ENCODE data around the gene TCF19.
A peak's percentile ranks its signal among the peaks of the same experiment; 100 is the strongest.

The TCF19 gene

GRCh38 chr6:31129130-31129529 is 29.3 kb upstream of the TCF19 start:
- DNase-seq: no peak

- no peak for DNase-seq
Observed at GRCh38 chr6:31130751-31131150, 27.6 kb upstream of the TCF19 start.

- DNase-seq: no peak
Observed at GRCh38 chr6:31131595-31131994, 26.8 kb upstream of the TCF19 start.

- DNase-seq: no peak
Observed at GRCh38 chr6:31132806-31133205, 25.6 kb upstream of the TCF19 start.

GRCh38 chr6:31135710-31136109 is 22.7 kb upstream of the TCF19 start:
- no peak for DNase-seq

GRCh38 chr6:31138982-31139381 is 19.4 kb upstream of the TCF19 start, which contains the start of gene PSORS1C2:
Gene PSORS1C2, minus strand, starts transcription at chr6:31139066. Its CDS starts 40 bp downstream, at chr6:31139026.
- DNase-seq: no peak

DNA sequence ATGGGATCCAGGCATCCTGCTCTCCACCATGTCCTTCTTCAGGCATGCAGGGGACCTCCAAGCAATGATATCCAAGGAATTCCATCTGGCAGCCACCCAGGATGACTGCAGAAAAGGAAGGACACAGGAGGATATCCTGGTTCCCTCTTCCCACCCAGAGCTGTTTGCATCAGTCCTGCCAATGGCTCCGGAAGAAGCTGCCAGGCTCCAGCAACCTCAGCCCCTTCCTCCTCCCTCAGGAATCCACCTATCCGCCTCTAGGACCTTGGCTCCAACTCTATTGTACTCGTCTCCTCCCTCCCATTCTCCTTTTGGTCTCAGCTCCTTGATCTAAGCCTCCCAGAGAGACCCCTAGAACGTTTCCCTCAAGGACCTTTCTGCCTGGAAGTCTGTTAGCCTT is 18.8 kb upstream of the TCF19 start:
- peak in 1 of 2 experiments; percentile 14 for DNase-seq

GRCh38 chr6:31140643-31141042 is 17.7 kb upstream of the TCF19 start:
- no peak for DNase-seq

DNA sequence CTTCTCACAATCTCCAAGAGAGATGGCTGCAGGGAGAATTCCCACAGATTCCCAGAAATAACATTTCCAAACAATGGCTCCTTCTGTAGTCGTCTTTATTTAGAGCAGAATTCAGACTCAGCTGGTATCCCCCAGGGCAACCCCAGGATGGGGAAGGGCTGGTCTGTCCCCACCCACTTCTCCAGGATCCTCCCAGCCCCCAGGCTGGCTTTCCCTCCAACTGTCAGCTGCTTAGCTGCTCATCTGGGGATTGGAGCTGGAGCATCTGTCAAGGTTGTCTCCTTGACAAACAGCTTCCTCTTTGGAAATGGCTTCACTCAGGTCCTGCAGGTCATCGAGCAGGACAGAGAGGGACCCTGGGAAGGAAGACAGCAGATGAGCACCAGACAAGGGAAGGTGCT is 16.0 kb upstream of the TCF19 start:
- no peak for DNase-seq

- no peak for DNase-seq
Observed at GRCh38 chr6:31143148-31143547, 15.2 kb upstream of the TCF19 start.

GRCh38 chr6:31144296-31144969 is 14.0 kb upstream of the TCF19 start:
- DNase-seq: no peak

DNA sequence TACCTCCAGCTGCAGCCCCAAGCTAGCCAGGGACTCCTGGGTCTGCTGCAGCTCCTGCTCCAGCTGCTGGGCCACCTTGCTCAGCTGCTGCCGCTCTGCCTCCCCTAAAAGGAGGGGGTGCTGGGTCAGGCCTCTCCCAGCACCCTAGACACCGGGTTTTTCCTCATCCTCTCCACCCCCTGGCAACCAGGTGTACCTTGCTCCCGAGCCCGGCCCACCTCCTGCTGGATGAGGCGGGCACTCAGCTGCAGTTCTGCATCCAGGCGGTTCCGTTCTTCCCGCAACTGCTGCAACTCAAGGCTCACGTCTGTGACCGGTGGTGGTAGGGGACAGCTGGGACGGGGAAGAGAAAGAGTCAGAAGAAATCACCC is 13.4 kb upstream of the TCF19 start:
- no peak for DNase-seq

- no peak for DNase-seq
Observed at GRCh38 chr6:31145386-31145785, 13.0 kb upstream of the TCF19 start.

GRCh38 chr6:31149827-31150447 is 8.5 kb upstream of the TCF19 start:
- DNase-seq: no peak

- no peak for DNase-seq
Observed at GRCh38 chr6:31152781-31153180, 5.6 kb upstream of the TCF19 start.

DNA sequence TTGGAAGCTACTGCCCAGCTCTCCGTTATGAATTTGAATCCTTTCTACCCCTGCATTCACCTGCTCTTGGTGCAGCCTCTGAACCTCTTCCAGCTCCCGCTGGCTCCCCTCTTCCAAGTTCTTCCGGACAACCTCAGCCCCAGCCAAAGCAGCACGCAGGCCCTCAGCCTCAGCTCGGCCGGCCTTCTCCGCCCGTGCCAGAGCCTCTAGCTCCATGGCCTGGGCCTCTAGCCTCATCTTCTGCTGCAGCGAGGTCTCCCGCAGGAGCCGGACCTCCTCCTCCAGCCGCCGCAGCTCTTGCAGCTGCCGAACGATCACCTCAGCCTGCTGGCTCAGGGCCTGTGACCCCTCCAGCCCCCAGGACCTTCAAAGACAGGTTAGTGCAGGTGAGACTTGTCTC is 4.0 kb upstream of the TCF19 start:
- no peak for DNase-seq

GRCh38 chr6:31156641-31157040 is 1.7 kb upstream of the TCF19 start:
- no peak for DNase-seq

DNA sequence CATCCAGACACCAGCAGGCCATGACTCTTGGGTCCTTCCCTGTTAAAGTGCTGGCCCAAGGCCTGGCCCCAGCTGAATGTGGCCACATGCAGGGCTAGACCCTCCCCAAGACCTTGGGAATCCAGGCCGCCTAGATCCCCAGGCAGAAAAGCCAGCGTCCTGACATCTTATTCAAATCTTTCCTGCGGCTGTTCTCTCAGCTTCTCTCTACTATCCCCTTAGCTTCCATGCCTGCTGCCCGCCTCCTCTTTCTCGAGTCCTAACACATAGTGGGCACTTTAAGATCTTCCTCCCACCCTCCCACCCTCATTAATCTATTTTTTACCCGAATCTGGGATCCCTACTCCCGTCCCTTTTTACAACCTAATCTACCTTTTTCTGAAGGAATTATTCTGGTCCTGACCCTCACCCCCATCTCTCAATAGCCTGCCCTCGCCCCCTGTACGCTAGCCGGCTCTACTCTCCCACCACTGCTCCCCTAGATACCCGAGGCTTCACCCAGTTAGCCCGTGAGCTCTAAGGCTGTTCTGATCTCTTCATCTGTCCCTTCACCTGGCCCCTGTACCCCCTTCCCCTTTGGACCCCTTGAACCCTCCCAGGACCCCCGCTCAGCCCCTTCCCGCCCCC is 763 bp upstream of the TCF19 start, which contains the start of gene CCHCR1:
CCHCR1 (minus strand) TSS at position 290 of the 627 bp plus-strand sequence; CDS start at position 88, 202 bp downstream.
- DNase-seq: no peak

DNA sequence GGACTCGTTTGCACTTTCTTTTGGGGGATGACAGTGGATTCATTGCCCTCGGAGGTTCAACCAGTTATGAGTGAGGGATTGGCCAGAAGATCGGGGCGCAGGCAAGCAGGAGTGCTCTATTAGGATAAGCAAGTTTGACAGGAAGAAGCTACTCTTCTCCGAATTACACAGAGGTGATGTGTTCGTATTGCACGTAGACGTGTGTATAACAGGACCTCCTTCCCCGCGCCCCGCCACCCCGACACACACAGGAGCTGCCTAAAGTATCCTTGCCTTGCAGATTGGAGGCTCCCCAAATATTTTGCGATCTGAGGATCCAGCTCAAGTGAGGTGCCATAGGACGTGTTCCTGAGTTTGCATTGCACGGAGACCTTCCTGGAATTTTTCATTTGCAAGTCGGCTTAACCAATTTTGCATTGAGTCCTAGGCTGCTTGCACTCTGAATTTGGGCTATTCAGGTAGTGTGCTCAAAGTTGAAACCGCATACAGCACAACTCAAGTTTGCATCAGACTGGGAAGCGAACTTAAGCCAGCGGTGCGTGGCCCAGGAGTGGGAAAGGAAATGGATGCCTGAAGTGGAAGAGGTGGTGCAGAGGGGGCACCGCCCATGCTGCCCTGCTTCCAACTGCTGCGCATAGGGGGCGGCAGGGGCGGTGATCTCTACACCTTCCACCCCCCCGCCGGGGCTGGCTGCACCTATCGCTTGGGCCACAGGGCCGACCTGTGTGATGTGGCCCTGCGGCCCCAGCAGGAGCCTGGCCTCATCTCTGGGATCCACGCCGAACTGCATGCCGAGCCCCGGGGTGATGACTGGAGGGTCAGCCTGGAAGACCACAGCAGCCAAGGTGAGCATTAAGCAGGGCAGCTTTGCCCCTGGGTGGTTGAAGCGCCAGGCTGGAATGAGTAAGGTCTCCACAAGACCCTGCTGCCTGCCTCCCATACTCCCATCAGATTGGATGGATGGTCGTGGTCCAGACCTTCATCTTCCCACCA is 770 bp downstream of the TCF19 start:
- no peak for DNase-seq

- DNase-seq: no peak
Observed at GRCh38 chr6:31161216-31162126, 3.1 kb downstream of the TCF19 start.

- no peak for DNase-seq
Observed at GRCh38 chr6:31162463-31163165, 4.2 kb downstream of the TCF19 start.

Data from SW 1271 (cell line).